Chondrocyte (in vitro differentiated cells): ENCODE data around the gene USP54. TPM values are rescaled to one million over a fixed set of nuclear protein-coding genes. Genes with fewer than 3 reads are reported as not detected.

ENCODE experiments used
- DNase-seq: peaks from one replicate; pipeline ENCODE4 v3.0.0; 2021; ENCODE audit warnings: mixed read lengths, low spot score
- H3K27ac Mint-ChIP-seq: one replicate; pipeline ENCODE4 v1.8.0; 2021; ENCODE audit warnings: mild to moderate bottlenecking, moderate library complexity, mixed read lengths; ENCODE audit not compliant: unreplicated experiment
- H3K27me3 Mint-ChIP-seq: 2 replicates; pipeline ENCODE4 v1.8.0; 2021; ENCODE audit warnings: low read depth, mixed read lengths
- H3K36me3 Mint-ChIP-seq: 2 replicates; pipeline ENCODE4 v1.8.0; 2021; ENCODE audit warnings: low read depth, mixed read lengths
- H3K4me1 Mint-ChIP-seq: 2 replicates; pipeline ENCODE4 v1.8.0; 2021; ENCODE audit warnings: low read depth, mild to moderate bottlenecking, mixed read lengths
- H3K4me3 Mint-ChIP-seq: one replicate; pipeline ENCODE4 v1.8.0; 2021; ENCODE audit warnings: mild to moderate bottlenecking, moderate library complexity, mixed read lengths; ENCODE audit not compliant: unreplicated experiment
- H3K9me3 Mint-ChIP-seq: 2 replicates; pipeline ENCODE4 v1.8.0; 2021; ENCODE audit warnings: low read depth, mixed read lengths
- CTCF ChIP-seq: fragments of 200-600 bp; sonication (generic); IDR thresholded peaks from 2 replicates; pipeline ENCODE4 v1.5.0; 2021; ENCODE audit warnings: antibody characterized with exemption, mild to moderate bottlenecking, moderate library complexity
- total RNA-seq: library from RNA; stranded (reverse); gene quantifications from 3 replicates; pipeline ENCODE4 v1.2.1, GENCODE V29; 2021

Gene USP54
- total RNA-seq, 1 donor from 2014 or later: 5.8 TPM

GRCh38 chr10:73471226-73471625 lies 119.9 kb downstream of the USP54 start:
- TF ChIP-seq CTCF: no peak
- Mint-ChIP-seq H3K4me1 (peaks cover 3% of the 10 kb centered on the region), H3K27ac (no peak overlapping the region), H3K9me3 (no peaks in the 10 kb centered on the region), H3K27me3 (no peaks in the 10 kb centered on the region), H3K36me3 (peaks cover 32% of the 10 kb centered on the region), H3K4me3 (no peak overlapping the region)
- DNase-seq: no peak

GRCh38 chr10:73469579-73469978 lies 121.6 kb downstream of the USP54 start:
- H3K4me1 Mint-ChIP-seq: peaks cover 3% of the 10 kb centered on the region
- peaks cover 30% of the 10 kb centered on the region for H3K36me3 Mint-ChIP-seq
- no peak for DNase-seq
- H3K4me3 Mint-ChIP-seq: no peak overlapping the region
- no peak overlapping the region for H3K27ac Mint-ChIP-seq
- TF ChIP-seq CTCF: no peak
- H3K9me3 Mint-ChIP-seq: no peaks in the 10 kb centered on the region
- H3K27me3 Mint-ChIP-seq: no peaks in the 10 kb centered on the region

GRCh38 chr10:73467206-73467605 lies 123.9 kb downstream of the USP54 start:
- Mint-ChIP-seq H3K9me3 (no peaks in the 10 kb centered on the region), H3K4me1 (peaks cover 3% of the 10 kb centered on the region), H3K36me3 (peaks cover 37% of the 10 kb centered on the region), H3K27ac (no peak overlapping the region), H3K27me3 (no peaks in the 10 kb centered on the region), H3K4me3 (no peak overlapping the region)
- DNase-seq: no peak
- TF ChIP-seq CTCF: no peak

GRCh38 chr10:73465978-73466726 lies 125.0 kb downstream of the USP54 start:
- Mint-ChIP-seq H3K9me3 (no peaks in the 10 kb centered on the region), H3K36me3 (peaks cover 35% of the 10 kb centered on the region), H3K4me3 (no peak overlapping the region), H3K27ac (no peak overlapping the region), H3K4me1 (peaks cover 3% of the 10 kb centered on the region), H3K27me3 (no peaks in the 10 kb centered on the region)
- no peak for TF ChIP-seq CTCF
- DNase-seq: no peak

- no peak overlapping the region for H3K4me3 Mint-ChIP-seq
- H3K36me3 Mint-ChIP-seq: peaks cover 28% of the 10 kb centered on the region
- no peak overlapping the region for H3K27ac Mint-ChIP-seq
- no peak for TF ChIP-seq CTCF
- no peaks in the 10 kb centered on the region for H3K9me3 Mint-ChIP-seq
- peaks cover 11% of the 10 kb centered on the region for H3K4me1 Mint-ChIP-seq
- H3K27me3 Mint-ChIP-seq: no peaks in the 10 kb centered on the region
- no peak for DNase-seq
Observed at GRCh38 chr10:73460897-73461296, 130.2 kb downstream of the USP54 start.
